Glutamatergic neuron (in vitro differentiated cells): ENCODE measurements around the gene CEP126. TPM values are rescaled to one million over a fixed set of nuclear protein-coding genes. Genes with fewer than 3 reads are reported as not detected.

Source experiments
- DNase-seq: peaks from one replicate; pipeline ENCODE4 v3.0.0; 2022
- H3K27ac Mint-ChIP-seq: one replicate; pipeline ENCODE4 v1.8.0; 2020; ENCODE audit warnings: mild to moderate bottlenecking, mixed read lengths, inconsistent platforms; ENCODE audit not compliant: unreplicated experiment
- H3K27me3 Mint-ChIP-seq: one replicate; pipeline ENCODE4 v1.8.0; 2020; ENCODE audit warnings: mild to moderate bottlenecking, moderate library complexity, mixed read lengths, inconsistent platforms; ENCODE audit not compliant: unreplicated experiment
- H3K36me3 Mint-ChIP-seq: one replicate; pipeline ENCODE4 v1.8.0; 2020; ENCODE audit warnings: mild to moderate bottlenecking, mixed read lengths, inconsistent platforms; ENCODE audit not compliant: unreplicated experiment
- H3K4me1 Mint-ChIP-seq: one replicate; pipeline ENCODE4 v1.8.0; 2020; ENCODE audit warnings: mild to moderate bottlenecking, low read depth, mixed read lengths, inconsistent platforms; ENCODE audit not compliant: unreplicated experiment
- H3K4me3 Mint-ChIP-seq: one replicate; pipeline ENCODE4 v1.8.0; 2020; ENCODE audit warnings: mild to moderate bottlenecking, mixed read lengths, inconsistent platforms; ENCODE audit not compliant: unreplicated experiment
- H3K9me3 Mint-ChIP-seq: one replicate; pipeline ENCODE4 v1.8.0; 2020; ENCODE audit warnings: mild to moderate bottlenecking, moderate library complexity, mixed read lengths, inconsistent platforms; ENCODE audit not compliant: unreplicated experiment
- total RNA-seq: library from RNA; stranded (reverse); fragmentation: NEBNext Ultra II Directional; extraction: Animal tissue kit (Norgen Biotek cat#: 25700); gene quantifications from one replicate; pipeline ENCODE4 v1.2.1, GENCODE V29; 2021; ENCODE audit not compliant: unreplicated experiment
- TF ChIP-seq, protein P1 (sequence below): fragments of 200-600 bp; sonication (generic); IDR thresholded peaks from one replicate; pipeline ENCODE4 v1.5.0; 2021; ENCODE audit not compliant: partially characterized antibody, unreplicated experiment

Gene CEP126
- total RNA-seq, 1 donor from 2014 or later: 3.9 TPM

DNA sequence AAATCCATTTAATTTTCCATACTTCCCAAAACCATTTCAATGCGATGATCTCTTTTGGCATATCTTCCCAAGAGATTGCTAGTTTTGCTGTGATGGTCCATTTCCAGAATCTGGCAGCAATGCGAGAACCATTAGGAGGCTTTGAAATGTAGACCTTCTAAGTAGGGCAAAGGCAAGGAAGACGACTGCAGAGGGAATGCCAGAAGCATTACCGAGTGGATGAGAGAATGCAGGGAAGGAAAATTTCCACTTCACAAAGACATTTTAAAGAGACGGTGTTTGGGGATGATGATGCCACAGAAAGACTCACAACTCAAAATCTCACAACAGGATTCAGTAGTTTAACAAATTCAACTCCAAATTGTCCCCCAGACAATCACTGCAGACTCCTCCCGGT lies 471 bp upstream of the CEP126 start:
- TF ChIP-seq, protein P1, sequence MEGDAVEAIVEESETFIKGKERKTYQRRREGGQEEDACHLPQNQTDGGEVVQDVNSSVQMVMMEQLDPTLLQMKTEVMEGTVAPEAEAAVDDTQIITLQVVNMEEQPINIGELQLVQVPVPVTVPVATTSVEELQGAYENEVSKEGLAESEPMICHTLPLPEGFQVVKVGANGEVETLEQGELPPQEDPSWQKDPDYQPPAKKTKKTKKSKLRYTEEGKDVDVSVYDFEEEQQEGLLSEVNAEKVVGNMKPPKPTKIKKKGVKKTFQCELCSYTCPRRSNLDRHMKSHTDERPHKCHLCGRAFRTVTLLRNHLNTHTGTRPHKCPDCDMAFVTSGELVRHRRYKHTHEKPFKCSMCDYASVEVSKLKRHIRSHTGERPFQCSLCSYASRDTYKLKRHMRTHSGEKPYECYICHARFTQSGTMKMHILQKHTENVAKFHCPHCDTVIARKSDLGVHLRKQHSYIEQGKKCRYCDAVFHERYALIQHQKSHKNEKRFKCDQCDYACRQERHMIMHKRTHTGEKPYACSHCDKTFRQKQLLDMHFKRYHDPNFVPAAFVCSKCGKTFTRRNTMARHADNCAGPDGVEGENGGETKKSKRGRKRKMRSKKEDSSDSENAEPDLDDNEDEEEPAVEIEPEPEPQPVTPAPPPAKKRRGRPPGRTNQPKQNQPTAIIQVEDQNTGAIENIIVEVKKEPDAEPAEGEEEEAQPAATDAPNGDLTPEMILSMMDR: no peak
- peaks cover 17% of the 10 kb centered on the region for H3K4me1 Mint-ChIP-seq
- H3K9me3 Mint-ChIP-seq: peaks cover 4% of the 10 kb centered on the region
- H3K36me3 Mint-ChIP-seq: no peaks in the 10 kb centered on the region
- DNase-seq: no peak
- H3K27me3 Mint-ChIP-seq: no peaks in the 10 kb centered on the region
- peak overlapping the region; percentile 98 for H3K27ac Mint-ChIP-seq
- H3K4me3 Mint-ChIP-seq: peak overlapping the region; percentile 97

DNA sequence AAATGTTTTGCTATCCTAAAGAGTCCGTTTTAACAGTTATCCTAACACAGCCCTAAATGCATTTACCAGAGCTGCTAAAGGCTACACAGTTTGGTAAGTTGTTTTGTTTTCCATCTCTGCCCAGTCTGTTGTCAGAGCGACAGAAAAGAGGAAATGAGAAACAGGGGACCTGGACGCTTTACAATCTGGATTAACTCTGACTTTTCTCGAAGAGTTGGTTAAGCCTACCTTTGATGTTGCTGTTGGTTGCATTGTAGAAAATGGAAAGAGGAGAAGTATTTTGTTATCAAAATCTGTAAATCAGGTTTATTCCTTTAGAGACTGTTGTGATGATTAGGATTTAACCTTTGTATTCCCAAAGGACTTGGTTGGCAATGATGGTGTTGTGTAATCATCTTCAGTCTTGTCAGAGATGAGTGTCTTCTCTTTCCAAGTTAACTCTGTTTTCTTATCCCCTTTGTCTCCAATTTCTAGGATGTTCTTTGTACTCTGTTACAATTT lies 1.0 kb downstream of the CEP126 start:
- H3K36me3 Mint-ChIP-seq: no peaks in the 10 kb centered on the region
- peaks cover 17% of the 10 kb centered on the region for H3K4me1 Mint-ChIP-seq
- H3K4me3 Mint-ChIP-seq: peak overlapping the region; percentile 97
- TF ChIP-seq, protein P1: no peak
- peaks cover 4% of the 10 kb centered on the region for H3K9me3 Mint-ChIP-seq
- DNase-seq: no peak
- peak overlapping the region; percentile 98 for H3K27ac Mint-ChIP-seq
- no peaks in the 10 kb centered on the region for H3K27me3 Mint-ChIP-seq

DNA sequence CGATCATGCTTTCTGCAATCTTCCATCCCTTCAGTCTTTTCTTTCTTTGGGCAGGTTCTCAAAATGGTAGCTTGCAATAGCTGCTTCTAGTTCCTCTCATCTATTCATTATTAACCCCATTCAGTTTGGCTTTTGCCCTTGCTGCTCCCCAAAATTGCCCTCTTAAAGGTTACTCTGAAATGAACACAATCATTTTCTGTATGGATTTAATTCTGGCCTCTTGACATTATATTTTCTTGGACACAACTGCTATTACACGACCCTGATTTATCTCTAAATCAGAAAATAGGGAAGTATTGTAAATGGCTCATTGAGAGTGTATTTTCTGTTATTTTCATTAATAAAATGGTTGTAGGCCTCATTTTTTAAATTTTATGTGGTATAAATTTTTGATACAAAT lies 1.6 kb downstream of the CEP126 start, which contains the start of gene ANGPTL5:
Gene ANGPTL5 (minus strand): TSS at position 101 of the 400 bp plus-strand sequence. CDS start 8,613 bp downstream, outside the sequence.
- H3K4me3 Mint-ChIP-seq: peak within 1 kb of the TSS; percentile 97
- DNase-seq: no peak
- H3K36me3 Mint-ChIP-seq: no peaks in the 10 kb centered on the region
- H3K9me3 Mint-ChIP-seq: peaks cover 4% of the 10 kb centered on the region
- TF ChIP-seq, protein P1: no peak
- H3K27ac Mint-ChIP-seq: peak within 1 kb of the TSS; percentile 98
- H3K27me3 Mint-ChIP-seq: no peaks in the 10 kb centered on the region
- peaks cover 17% of the 10 kb centered on the region for H3K4me1 Mint-ChIP-seq

DNA sequence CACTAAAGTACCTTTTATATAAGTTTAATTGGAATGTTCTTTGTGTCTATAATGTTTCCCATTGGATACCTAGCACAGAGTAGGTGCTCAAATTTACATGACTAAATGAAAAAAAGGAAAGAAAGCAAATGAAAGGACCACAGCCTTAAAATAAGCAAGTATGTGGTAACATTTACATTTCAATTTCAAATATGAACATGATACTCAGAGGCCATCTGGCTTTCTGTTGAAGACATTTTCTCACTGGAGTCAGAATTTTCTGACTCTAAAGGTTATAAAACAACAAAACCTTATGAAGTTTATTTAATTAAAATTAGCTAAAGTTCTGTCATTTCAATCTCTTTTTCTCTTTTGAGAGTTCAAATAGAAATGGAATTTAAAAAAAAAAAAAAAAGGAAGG lies 2.4 kb downstream of the CEP126 start:
- H3K36me3 Mint-ChIP-seq: no peaks in the 10 kb centered on the region
- H3K27ac Mint-ChIP-seq: no peak overlapping the region

DNA sequence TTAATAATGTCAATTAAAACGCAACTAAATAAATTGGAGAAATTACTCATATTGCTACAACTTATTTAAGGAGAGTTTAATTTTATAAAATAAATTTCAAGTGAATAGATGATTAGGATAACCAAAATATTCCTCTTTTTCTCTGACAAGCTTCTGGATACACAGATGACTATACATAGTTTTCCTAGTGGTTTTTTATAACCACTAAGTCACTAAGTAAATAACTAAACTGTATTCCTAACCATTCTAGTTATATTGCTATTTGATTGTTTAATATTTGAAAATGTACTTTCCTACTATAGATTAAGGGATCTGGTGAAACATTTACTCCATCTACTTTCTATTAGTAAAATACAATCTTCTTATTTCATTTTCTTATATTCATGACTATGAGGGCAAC lies 6.2 kb downstream of the CEP126 start:
- H3K9me3 Mint-ChIP-seq: no peaks in the 10 kb centered on the region
- no peak for DNase-seq
- H3K27me3 Mint-ChIP-seq: no peaks in the 10 kb centered on the region
- H3K27ac Mint-ChIP-seq: no peak overlapping the region
- H3K4me3 Mint-ChIP-seq: no peak overlapping the region
- TF ChIP-seq, protein P1: no peak
- H3K36me3 Mint-ChIP-seq: no peaks in the 10 kb centered on the region
- peaks cover 5% of the 10 kb centered on the region for H3K4me1 Mint-ChIP-seq

More for the DNA sequence above, 2.4 kb downstream of the CEP126 start:
- Mint-ChIP-seq H3K27me3 (no peaks in the 10 kb centered on the region), H3K4me3 (no peak overlapping the region), H3K4me1 (peaks cover 17% of the 10 kb centered on the region), H3K9me3 (peaks cover 4% of the 10 kb centered on the region)
- TF ChIP-seq, protein P1: no peak
- no peak for DNase-seq
